Fibroblast of peridontal ligament (primary cell): ENCODE measurements around the gene FAM76A.
"Not testable (repeated sequence)": the region's sequence is repeated elsewhere in the genome, so short reads cannot be mapped to it uniquely, and the experiment has no call there.

ENCODE experiments used
- DNase-seq: peaks from one replicate; pipeline ENCODE4 v3.0.0-alpha.2; 2010; ENCODE audit errors: extremely low read depth

Gene FAM76A

DNA sequence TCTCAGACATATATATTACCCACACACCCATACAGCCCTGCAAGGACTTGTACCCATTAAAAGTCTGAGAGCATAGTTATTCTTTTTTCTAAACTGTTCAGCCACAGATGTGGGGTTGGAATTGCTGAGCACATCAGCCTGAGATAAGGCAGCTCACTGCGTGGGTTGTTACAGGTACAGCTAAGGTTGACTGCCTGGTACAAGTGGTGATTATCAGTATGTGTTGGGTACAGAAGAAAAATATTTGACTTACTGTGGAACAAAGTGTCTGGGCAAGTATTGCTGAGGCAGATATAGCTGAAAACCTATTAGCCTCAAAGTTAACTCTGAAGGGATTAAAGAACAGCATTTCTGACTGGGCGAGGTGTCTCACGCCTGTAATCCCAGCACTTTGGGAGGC is 52.3 kb downstream of the FAM76A start:
- DNase-seq = no peak

DNA sequence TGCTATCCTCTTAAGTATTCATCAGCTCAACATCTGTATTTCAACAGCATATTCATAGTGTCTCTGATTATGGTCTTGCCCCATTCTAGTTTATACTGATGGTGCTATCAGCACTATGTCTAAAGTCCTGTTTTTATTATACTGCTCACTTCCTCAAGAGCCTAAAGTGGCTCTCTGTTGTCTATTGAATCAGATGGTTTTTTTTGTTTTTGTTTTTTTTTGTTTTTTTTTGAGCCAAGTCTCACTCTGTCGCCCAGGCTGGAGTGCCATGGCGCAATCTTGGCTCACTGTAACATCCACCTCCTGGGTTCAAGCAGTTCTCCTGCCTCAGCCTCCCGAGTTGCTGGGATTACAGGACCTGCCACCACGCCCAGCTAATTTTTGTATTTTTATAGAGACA is 53.4 kb downstream of the FAM76A start:
- no peak for DNase-seq

DNA sequence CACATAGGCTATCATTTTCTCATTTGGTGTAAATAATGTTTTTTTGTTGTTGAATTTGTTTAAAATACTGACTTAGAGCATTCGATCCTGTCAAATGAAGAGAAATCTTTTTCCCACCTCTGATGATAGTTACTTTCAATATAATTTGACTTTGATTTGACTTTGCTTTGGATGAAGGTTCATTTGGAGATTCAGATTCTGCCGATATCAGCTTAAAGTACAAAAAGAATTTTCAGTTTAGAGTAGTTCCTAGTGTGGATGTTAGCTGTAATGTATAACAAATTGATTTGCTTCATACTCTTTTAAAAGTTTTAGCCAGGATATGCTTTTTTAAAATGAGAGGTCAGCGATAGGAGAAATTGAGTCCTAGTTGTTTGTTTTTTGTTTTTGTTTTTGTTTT is 57.2 kb downstream of the FAM76A start:
- DNase-seq = no peak

DNA sequence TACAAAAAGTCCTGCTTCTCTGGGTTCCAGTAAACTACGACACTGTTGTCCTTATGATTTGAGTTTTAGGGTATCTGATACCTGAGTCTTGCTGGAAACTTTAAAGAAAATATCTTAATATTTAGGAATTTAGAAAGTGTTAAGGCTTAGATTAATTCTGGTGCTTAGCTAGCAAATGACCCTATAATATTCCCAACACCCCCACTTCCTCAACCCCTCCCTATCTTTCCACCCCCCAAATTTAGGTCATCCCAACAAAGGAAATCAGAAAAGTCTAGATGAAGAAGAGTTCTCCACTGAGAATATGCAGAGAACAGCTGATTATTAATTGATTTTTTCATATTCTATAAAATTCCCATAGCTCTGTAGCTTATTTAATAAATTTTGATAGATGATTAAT is 58.9 kb downstream of the FAM76A start:
- DNase-seq = no peak

DNA sequence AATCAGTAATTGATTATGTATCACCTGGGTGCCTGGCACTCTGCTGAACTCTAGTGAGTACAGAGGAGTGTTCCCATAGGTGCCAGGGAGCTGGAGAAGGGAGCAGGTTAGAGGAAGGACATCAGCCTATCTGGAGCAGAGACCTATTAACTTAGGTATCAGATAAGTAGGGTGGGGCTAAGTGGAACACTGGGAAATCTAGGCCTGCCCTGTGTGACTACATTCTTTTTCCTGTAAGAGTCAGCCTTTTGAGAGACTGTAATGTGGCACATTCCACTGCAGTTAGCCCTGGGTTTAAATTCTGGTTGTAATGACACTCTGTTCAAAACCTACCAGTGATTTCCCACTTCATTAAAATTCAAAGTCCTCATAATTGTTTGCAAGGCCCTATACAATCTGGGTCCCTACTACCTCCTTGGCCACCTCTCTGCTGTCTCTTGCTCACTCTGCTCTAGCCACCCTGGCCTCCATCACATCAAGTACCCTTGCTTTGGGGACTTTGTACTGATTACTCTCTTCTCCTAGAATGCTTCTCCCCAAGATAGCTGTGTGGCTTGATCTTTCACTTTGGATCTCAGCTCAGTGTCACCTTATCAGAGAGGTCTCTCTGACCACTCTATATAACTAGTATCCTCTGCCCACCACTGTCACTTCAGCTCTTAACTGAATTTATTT is 60.2 kb downstream of the FAM76A start:
- no peak for DNase-seq

DNA sequence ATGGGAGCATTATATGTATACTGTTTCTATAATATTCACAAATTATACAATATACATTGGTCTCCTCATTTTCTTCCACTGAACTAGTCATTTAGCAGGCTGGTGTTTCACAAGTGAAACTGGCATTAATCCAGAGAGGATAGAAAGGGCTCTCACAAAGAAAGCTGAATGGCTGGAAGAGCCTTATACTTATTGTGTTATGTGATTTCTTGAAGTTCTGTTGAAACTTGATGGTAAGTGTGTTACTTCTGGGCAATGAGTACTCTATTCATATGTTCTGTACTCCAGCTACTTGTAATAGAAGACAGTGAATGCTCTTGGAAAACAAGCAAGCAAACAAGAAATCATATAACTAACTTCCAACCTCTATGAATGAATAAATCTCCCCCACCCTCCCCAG is 62.1 kb downstream of the FAM76A start:
- DNase-seq = peak; percentile 71

DNA sequence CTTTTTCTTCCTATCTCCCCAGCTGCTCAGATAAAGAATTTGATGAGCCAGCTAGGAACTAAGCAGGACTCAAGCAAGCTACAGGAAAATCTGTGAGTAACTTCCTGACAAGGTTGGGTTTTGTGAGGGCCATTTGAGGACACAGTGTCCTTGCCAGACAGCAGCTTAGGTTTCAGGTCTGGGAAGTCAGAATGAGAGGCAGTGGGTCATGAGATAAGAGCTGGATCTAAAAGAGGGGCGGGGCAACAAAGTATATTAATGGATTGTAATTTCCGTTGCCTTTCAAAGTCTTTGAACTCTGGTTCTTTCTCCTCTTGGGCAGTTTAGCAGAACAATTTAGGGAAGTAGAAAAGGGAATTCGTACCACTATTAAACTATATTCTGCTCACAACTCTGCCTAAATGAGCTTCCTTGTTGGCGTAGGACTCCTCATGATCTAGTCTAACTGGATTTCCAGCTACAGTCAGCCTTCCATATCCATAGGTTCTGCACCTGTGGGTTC is 63.8 kb downstream of the FAM76A start:
- DNase-seq = no peak

DNA sequence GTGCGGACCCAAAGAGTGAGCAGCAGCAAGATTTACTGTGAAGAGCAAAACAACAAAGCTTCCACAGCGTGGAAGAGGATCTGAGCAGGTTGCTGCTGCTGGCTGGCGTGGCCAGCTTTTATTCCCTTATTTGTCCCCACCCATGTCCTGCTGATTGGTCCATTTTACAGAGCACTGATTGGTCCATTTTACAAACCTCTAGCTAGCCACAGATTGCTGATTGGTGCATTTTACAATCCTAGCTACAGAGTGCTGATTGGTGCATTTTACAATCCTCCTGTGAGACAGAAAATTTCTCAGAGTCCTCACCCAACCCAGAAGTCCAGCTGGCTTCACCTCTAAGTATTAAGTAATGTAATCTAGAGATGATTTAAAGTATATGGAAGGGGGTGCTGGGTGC is 64.5 kb downstream of the FAM76A start:
- DNase-seq = not testable (repeated sequence)

DNA sequence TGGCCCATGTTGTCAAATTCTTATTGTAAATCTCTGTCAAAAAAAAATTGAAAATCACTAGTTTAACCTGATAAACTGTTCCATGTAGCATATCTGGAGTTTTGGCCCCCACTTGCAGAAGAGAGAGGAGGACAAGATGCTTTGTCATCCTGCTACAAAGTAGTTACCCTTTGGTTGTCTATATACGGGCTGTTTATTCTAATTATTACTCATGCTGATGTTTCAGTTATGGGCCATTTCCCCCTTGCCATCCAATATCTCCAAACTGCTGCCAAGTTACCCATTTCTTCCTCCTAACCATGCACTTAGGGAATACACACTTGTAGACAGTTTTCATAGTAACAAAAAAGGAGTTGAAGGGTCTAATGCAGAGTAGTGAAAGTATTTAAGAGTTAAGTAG is 69.8 kb downstream of the FAM76A start:
- DNase-seq = peak; percentile 24

DNA sequence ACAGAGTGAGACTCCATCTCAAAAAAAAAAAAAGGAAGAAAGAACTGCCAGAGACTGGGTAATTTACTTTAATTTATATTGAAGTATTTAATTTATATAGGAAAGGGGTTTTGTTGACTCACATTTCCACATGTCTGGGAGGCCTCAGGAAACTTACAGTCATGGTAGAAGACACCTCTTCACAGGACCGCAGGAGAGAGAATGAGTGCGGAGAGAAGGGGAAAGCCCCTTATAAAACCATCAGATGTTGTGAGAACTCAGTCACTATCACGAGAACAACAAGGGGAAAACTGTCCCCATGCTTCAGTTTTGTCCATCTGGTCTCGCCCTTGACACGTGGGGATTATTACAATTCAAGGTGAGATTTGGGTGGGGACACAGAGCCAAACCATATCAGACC is 79.0 kb downstream of the FAM76A start:
- no peak for DNase-seq

DNA sequence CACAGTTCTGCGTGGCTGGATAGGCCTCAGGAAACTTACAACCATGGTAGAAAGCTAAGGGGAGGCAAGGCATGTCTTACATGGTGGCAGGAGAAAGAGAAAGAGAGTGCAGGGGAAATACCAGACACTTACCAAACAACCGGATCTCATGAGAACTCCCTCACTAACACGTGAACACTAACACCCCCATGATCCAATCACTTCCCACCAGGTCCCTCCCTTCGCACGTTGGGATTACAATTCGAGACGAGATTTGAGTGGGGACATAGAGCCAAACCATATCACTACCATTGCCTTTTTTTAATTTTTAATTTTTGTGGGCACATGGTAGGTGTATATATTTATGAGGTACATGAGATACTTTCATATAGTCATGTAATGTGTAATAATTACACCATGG is 81.0 kb downstream of the FAM76A start:
- no peak for DNase-seq

DNA sequence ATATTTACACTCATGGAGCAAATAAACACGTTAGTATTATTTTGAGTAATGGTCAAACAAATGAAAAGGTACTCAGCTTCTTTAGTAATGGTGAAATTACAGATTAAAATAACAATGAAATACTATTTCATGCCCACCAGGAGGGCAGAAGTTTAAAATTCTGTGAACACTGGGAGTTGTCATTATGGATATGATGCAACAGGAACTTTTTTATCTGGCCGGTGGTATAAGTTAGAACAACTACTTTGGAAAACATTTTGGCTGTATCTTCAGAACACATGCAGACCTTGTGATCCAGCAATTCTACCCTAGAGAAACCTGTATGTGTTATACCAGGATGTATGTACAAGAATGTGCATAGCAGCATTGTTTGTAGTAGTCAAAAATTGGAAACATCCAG is 81.6 kb downstream of the FAM76A start:
- no peak for DNase-seq

DNA sequence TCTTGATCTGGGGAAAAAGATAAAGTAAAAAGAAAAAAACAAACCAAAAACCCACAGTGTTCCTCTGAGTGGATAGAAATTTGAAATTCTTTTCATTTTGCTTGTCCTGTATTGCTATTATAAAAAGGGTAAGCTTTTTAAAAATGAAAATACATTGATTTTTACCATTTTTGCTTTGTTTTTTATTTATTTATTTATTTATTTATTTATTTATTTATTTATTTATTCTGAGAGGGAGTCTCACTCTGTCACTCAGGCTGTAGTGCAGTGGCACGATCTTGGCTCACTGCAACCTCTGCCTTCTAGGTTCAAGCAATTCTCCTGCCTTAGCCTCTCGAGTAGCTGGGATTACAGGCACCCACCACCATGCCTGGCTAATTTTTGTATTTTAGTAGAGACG is 82.4 kb downstream of the FAM76A start:
- not testable (repeated sequence) for DNase-seq

DNA sequence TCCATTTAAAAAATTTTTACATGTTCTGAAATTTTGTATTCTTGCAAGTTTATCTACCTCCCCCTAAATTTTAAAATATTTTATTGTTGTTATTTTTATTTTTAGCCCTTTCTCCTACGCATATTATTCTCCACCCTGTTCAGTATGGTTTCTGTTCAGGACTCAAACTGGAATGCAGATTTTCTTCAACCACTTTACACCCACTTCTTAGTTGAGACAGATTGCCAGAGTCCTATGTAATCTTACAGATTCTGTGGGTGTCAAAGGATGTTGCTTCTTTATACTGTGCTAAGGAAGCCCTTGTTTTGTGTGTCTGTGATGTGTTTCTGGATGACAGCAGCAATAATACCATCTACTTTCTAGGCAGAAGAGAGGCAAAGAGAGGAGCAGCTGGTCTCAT is 84.1 kb downstream of the FAM76A start:
- no peak for DNase-seq

DNA sequence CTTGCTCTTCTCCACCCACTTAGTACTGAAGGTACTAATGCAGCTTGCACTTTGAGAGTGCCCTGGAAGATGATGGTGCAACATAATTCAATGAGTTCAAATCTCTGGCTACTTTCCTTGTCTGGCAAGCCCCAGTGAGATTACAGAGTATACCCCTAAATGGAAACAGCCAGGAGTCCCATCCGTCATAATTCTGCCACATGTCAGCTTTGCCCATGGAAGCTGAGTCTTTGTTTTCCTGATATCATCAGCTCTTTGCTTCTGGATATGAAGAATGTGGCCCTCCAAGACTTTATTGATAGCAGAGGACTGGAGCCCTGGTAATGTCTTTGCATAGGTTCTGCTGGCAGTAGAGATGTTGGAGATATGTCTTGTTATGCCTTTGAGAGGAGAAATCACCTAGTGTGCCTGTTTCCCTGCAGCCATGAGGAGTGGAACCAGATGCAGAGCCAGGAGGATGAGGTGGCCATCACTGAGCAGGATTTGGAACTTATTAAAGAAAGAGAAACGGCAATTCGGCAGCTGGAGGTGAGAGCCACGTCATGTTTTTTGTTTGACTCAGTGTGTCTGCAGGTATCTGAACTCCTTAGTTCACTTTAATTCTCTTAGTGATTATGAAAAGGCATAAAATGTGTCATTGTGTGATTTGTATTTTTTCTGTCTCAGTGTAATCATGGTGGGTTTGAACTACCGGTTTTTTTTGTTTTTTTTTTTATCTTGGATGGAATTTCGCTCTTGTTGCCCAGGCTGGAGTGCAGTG is 86.2 kb downstream of the FAM76A start:
- no peak for DNase-seq
